PFSK-1 (cell line): ENCODE results near the gene CNN3.

ENCODE experiments used
- FOXP2 ChIP-seq: optimal IDR thresholded peaks from 2 replicates; pipeline ENCODE3; 2011; ENCODE audit warnings: borderline replicate concordance, control low read depth, inconsistent platforms; ENCODE audit not compliant: insufficient read depth; ENCODE audit errors: extremely low read length, extremely low read depth
- POLR2AphosphoS5 ChIP-seq: IDR thresholded peaks from 2 replicates; pipeline ENCODE4 v1.6.1; 2012; ENCODE audit warnings: low read depth, mild to moderate bottlenecking, control low read depth, low read length, moderate library complexity
- REST ChIP-seq, 2 experiments: IDR thresholded peaks; 2 replicates each; pipeline versions ENCODE4 v1.6.1 to v1.8.0; 2011 to 2012; ENCODE audit warnings: low read depth in 2 of 2, low read length in 2 of 2, control low read depth in 1 of 2, inconsistent platforms in 1 of 2, mild to moderate bottlenecking in 1 of 2, moderate library complexity in 1 of 2; ENCODE audit not compliant: insufficient read depth in 1 of 2
- SIN3A ChIP-seq: IDR thresholded peaks from 2 replicates; pipeline ENCODE4 v1.6.1; 2012; ENCODE audit warnings: mild to moderate bottlenecking, low read length, moderate library complexity, borderline replicate concordance; ENCODE audit not compliant: insufficient read depth
- TAF1 ChIP-seq: IDR thresholded peaks from 2 replicates; pipeline ENCODE4 v1.6.1; 2012; ENCODE audit warnings: low read length, control low read depth, borderline replicate concordance; ENCODE audit not compliant: insufficient read depth

- no peak for TF ChIP-seq POLR2AphosphoS5
- TF ChIP-seq REST (IDR thresholded peaks at IDR 0.05; ENCODE audit: insufficient read depth in 1 of 2, low read depth in 2 of 2, low read length in 2 of 2): no peak
- no peak for TF ChIP-seq TAF1
- TF ChIP-seq SIN3A: no peak
- no peak for TF ChIP-seq FOXP2
These were observed at the start of gene CNN3 for GRCh38 chr1:94926915-94927404.
